OCI-LY7 (cell line): Measurements from ENCODE around the gene CPEB1.

Source experiments
- CTCF ChIP-seq: fragments of 200-600 bp; sonication (generic); conservative IDR thresholded peaks from 2 replicates; pipeline ENCODE4 v1.5.1; 2014; ENCODE audit warnings: mild to moderate bottlenecking, antibody characterized with exemption, low read length, moderate library complexity, mixed read lengths
- EZH2phosphoT487 ChIP-seq: fragments of 200-600 bp; sonication (generic); IDR thresholded peaks from 2 replicates; pipeline ENCODE4 v1.6.1; 2018; ENCODE audit warnings: low read depth, borderline replicate concordance, mild to moderate bottlenecking, mixed run types, antibody characterized with exemption, low read length, moderate library complexity, mixed read lengths

GRCh38 chr15:82651708-82652107, 4.5 kb upstream of the CPEB1 start:
- TF ChIP-seq CTCF (no peak), EZH2phosphoT487 (no peak)
